Measurements from ENCODE around the gene SIK3. TPM values are rescaled to one million over a fixed set of nuclear protein-coding genes. Genes with fewer than 3 reads are reported as not detected.

The SIK3 gene
- total RNA-seq, 1 experiment from 2014 or later, result 34.4 TPM

DNA sequence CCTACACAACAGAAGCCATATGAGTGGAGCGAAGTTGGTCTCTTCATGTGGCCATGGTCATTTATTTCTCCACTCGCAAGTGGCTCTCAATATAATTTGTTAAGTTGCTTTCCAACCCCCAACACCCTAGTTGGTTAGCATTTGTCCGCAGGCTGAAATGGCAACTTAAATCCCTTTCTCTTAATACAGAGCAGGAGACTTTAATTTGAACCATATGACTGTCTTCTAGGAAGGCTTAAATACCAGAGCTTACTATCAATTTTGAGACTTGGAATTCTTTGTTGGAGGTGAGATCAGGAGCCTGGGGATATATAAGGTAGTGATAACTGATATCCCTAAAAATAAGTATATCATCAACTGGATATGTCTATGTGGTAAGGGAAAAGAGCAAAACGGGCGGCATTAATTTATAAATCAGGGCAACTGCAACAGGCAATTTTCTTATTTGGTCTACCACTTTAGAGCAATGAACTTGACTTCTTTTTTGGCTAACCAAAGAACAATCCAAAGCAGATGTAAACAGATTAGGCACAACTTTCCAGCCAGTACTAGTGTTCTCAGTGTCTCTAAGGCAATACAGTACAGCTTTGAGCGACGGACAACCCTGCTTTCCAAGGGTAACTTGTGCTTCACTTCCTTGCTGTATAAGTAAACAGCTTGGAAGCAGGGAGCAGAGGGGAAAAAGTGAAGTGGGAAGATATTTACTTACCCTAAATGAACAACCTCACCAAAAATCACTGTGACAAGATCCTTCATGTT lies 186.1 kb downstream of the SIK3 start:
- Mint-ChIP-seq H3K36me3 (peaks cover 3% of the 10 kb centered on the region; the same call in 1 of the 2 replicates), H3K27ac (0 out of 2 replicates have a peak overlapping the region, but pooled peaks have one; percentile 3), H3K4me1 (no peaks in the 10 kb centered on the region), H3K4me3 (no peak overlapping the region), H3K27me3 (ENCODE audit: low read depth) (no peaks in the 10 kb centered on the region), H3K9me3 (no peaks in the 10 kb centered on the region)
- TF ChIP-seq TCF7 (CRISPR knock-in tag; IDR thresholded peaks at IDR 0.05; ENCODE audit: low read depth) (no peak), MXD4 (CRISPR knock-in tag; IDR thresholded peaks at IDR 0.05; ENCODE audit: borderline replicate concordance) (no peak), ATF1 (CRISPR knock-in tag; IDR thresholded peaks at IDR 0.05) (no peak), JAZF1 (CRISPR knock-in tag; IDR thresholded peaks at IDR 0.05) (no peak), SMAD4 (CRISPR knock-in tag; IDR thresholded peaks at IDR 0.05) (no peak), ZNF219 (CRISPR knock-in tag; IDR thresholded peaks at IDR 0.05; ENCODE audit: borderline replicate concordance) (no peak), RELA (CRISPR knock-in tag; IDR thresholded peaks at IDR 0.05; ENCODE audit: borderline replicate concordance) (no peak), NFE2L1 (CRISPR knock-in tag; IDR thresholded peaks at IDR 0.05) (no peak)
- TF ChIP-seq, protein P1, sequence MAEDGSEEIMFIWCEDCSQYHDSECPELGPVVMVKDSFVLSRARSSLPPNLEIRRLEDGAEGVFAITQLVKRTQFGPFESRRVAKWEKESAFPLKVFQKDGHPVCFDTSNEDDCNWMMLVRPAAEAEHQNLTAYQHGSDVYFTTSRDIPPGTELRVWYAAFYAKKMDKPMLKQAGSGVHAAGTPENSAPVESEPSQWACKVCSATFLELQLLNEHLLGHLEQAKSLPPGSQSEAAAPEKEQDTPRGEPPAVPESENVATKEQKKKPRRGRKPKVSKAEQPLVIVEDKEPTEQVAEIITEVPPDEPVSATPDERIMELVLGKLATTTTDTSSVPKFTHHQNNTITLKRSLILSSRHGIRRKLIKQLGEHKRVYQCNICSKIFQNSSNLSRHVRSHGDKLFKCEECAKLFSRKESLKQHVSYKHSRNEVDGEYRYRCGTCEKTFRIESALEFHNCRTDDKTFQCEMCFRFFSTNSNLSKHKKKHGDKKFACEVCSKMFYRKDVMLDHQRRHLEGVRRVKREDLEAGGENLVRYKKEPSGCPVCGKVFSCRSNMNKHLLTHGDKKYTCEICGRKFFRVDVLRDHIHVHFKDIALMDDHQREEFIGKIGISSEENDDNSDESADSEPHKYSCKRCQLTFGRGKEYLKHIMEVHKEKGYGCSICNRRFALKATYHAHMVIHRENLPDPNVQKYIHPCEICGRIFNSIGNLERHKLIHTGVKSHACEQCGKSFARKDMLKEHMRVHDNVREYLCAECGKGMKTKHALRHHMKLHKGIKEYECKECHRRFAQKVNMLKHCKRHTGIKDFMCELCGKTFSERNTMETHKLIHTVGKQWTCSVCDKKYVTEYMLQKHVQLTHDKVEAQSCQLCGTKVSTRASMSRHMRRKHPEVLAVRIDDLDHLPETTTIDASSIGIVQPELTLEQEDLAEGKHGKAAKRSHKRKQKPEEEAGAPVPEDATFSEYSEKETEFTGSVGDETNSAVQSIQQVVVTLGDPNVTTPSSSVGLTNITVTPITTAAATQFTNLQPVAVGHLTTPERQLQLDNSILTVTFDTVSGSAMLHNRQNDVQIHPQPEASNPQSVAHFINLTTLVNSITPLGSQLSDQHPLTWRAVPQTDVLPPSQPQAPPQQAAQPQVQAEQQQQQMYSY (CRISPR knock-in tag; IDR thresholded peaks at IDR 0.05), result no peak
- TF ChIP-seq, protein P2, sequence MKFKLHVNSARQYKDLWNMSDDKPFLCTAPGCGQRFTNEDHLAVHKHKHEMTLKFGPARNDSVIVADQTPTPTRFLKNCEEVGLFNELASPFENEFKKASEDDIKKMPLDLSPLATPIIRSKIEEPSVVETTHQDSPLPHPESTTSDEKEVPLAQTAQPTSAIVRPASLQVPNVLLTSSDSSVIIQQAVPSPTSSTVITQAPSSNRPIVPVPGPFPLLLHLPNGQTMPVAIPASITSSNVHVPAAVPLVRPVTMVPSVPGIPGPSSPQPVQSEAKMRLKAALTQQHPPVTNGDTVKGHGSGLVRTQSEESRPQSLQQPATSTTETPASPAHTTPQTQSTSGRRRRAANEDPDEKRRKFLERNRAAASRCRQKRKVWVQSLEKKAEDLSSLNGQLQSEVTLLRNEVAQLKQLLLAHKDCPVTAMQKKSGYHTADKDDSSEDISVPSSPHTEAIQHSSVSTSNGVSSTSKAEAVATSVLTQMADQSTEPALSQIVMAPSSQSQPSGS (CRISPR knock-in tag; IDR thresholded peaks at IDR 0.05; ENCODE audit: borderline replicate concordance, low read depth), result no peak
- TF ChIP-seq, protein P3, sequence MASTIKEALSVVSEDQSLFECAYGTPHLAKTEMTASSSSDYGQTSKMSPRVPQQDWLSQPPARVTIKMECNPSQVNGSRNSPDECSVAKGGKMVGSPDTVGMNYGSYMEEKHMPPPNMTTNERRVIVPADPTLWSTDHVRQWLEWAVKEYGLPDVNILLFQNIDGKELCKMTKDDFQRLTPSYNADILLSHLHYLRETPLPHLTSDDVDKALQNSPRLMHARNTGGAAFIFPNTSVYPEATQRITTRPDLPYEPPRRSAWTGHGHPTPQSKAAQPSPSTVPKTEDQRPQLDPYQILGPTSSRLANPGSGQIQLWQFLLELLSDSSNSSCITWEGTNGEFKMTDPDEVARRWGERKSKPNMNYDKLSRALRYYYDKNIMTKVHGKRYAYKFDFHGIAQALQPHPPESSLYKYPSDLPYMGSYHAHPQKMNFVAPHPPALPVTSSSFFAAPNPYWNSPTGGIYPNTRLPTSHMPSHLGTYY (CRISPR knock-in tag; IDR thresholded peaks at IDR 0.05), result no peak
- TF ChIP-seq, protein P4, sequence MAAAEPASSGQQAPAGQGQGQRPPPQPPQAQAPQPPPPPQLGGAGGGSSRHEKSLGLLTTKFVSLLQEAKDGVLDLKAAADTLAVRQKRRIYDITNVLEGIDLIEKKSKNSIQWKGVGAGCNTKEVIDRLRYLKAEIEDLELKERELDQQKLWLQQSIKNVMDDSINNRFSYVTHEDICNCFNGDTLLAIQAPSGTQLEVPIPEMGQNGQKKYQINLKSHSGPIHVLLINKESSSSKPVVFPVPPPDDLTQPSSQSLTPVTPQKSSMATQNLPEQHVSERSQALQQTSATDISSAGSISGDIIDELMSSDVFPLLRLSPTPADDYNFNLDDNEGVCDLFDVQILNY (CRISPR knock-in tag; IDR thresholded peaks at IDR 0.05), result no peak
- TF ChIP-seq, protein P5, sequence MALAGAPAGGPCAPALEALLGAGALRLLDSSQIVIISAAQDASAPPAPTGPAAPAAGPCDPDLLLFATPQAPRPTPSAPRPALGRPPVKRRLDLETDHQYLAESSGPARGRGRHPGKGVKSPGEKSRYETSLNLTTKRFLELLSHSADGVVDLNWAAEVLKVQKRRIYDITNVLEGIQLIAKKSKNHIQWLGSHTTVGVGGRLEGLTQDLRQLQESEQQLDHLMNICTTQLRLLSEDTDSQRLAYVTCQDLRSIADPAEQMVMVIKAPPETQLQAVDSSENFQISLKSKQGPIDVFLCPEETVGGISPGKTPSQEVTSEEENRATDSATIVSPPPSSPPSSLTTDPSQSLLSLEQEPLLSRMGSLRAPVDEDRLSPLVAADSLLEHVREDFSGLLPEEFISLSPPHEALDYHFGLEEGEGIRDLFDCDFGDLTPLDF (CRISPR knock-in tag; IDR thresholded peaks at IDR 0.05), result no peak
- TF ChIP-seq, protein P6, sequence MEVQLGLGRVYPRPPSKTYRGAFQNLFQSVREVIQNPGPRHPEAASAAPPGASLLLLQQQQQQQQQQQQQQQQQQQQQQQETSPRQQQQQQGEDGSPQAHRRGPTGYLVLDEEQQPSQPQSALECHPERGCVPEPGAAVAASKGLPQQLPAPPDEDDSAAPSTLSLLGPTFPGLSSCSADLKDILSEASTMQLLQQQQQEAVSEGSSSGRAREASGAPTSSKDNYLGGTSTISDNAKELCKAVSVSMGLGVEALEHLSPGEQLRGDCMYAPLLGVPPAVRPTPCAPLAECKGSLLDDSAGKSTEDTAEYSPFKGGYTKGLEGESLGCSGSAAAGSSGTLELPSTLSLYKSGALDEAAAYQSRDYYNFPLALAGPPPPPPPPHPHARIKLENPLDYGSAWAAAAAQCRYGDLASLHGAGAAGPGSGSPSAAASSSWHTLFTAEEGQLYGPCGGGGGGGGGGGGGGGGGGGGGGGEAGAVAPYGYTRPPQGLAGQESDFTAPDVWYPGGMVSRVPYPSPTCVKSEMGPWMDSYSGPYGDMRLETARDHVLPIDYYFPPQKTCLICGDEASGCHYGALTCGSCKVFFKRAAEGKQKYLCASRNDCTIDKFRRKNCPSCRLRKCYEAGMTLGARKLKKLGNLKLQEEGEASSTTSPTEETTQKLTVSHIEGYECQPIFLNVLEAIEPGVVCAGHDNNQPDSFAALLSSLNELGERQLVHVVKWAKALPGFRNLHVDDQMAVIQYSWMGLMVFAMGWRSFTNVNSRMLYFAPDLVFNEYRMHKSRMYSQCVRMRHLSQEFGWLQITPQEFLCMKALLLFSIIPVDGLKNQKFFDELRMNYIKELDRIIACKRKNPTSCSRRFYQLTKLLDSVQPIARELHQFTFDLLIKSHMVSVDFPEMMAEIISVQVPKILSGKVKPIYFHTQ (CRISPR knock-in tag; IDR thresholded peaks at IDR 0.05), result no peak
- no peak for DNase-seq (ENCODE audit: low spot score)
- ChIA-PET CTCF (interaction anchor here (0.7 to 1.6 kb wide), 3 partner anchors 17 to 227 kb away, joined by 3 to 4 read pairs (median 4); partner anchors contain the start of gene APOA5), POLR2A (no interaction called here)
- no peak for ATAC-seq

Data from WTC11 (cell line).